RWPE2 (cell line): ENCODE data around the gene ARAP1.

ENCODE experiments used
- ATAC-seq: fragments of 200-7000 bp; cut with Tn5 transposase; 3 replicates; pipeline ENCODE4 v1.9.1; 2021; ENCODE audit warnings: low read depth
- DNase-seq: peaks from one replicate; pipeline ENCODE4 v3.0.0-alpha.2; 2020; ENCODE audit warnings: low spot score
- H3K27ac ChIP-seq: fragments of 450-650 bp; 2 replicates; pipeline ENCODE4 v1.5.1; 2017; ENCODE audit warnings: mild to moderate bottlenecking; ENCODE audit not compliant: poor library complexity, severe bottlenecking
- H3K27me3 ChIP-seq: fragments of 250-450 bp; sonication (Bioruptor Pico); 2 replicates; pipeline ENCODE4 v1.5.1; 2021; ENCODE audit warnings: mild to moderate bottlenecking, moderate library complexity; ENCODE audit not compliant: insufficient read depth, poor library complexity, severe bottlenecking
- H3K36me3 ChIP-seq: fragments of 250-450 bp; sonication (Bioruptor Pico); 2 replicates; pipeline ENCODE4 v1.5.1; 2020; ENCODE audit warnings: low read depth, mild to moderate bottlenecking, moderate library complexity
- H3K4me1 ChIP-seq: fragments of 250-450 bp; sonication (Bioruptor Pico); 2 replicates; pipeline ENCODE4 v1.5.1; 2021; ENCODE audit warnings: mild to moderate bottlenecking, moderate library complexity; ENCODE audit not compliant: insufficient read depth, poor library complexity, severe bottlenecking
- H3K4me3 ChIP-seq: fragments of 250-450 bp; sonication (Bioruptor Pico); 2 replicates; pipeline ENCODE4 v1.5.1; 2021; ENCODE audit warnings: mild to moderate bottlenecking, moderate library complexity; ENCODE audit not compliant: severe bottlenecking
- H3K9me3 ChIP-seq: fragments of 250-450 bp; sonication (Bioruptor Pico); 2 replicates; pipeline ENCODE4 v1.5.1; 2021; ENCODE audit warnings: mild to moderate bottlenecking, moderate library complexity; ENCODE audit not compliant: severe bottlenecking
- CTCF ChIP-seq: fragments of 450-650 bp; IDR thresholded peaks from one replicate; pipeline ENCODE4 v1.5.1; 2017; ENCODE audit warnings: mild to moderate bottlenecking, moderate library complexity; ENCODE audit not compliant: poor library complexity, severe bottlenecking

Gene ARAP1

GRCh38 chr11:72701466-72701865 is 50.7 kb downstream of the ARAP1 start:
- H3K4me3 ChIP-seq, result no peak overlapping the region
- no peak for ATAC-seq
- peaks cover 52% of the 10 kb centered on the region for H3K36me3 ChIP-seq
- no peaks in the 10 kb centered on the region for H3K27me3 ChIP-seq
- H3K9me3 ChIP-seq, result no peaks in the 10 kb centered on the region
- H3K27ac ChIP-seq, result no peak overlapping the region
- H3K4me1 ChIP-seq, result no peaks in the 10 kb centered on the region
- DNase-seq, result no peak
- no peak for TF ChIP-seq CTCF

GRCh38 chr11:72700146-72700545 is 52.1 kb downstream of the ARAP1 start:
- peak; percentile 44; the same call in 1 of the 3 replicates for ATAC-seq
- DNase-seq, result no peak
- Histone ChIP-seq H3K27ac (no peak overlapping the region), H3K4me3 (no peak overlapping the region), H3K9me3 (no peaks in the 10 kb centered on the region), H3K27me3 (no peaks in the 10 kb centered on the region), H3K4me1 (no peaks in the 10 kb centered on the region), H3K36me3 (peaks cover 57% of the 10 kb centered on the region)
- no peak for TF ChIP-seq CTCF

- H3K4me3 ChIP-seq, result no peak overlapping the region
- ATAC-seq, result no peak
- H3K27ac ChIP-seq, result no peak overlapping the region
Measured at GRCh38 chr11:72697814-72698213, 54.4 kb downstream of the ARAP1 start.

GRCh38 chr11:72696866-72697700 is 55.1 kb downstream of the ARAP1 start:
- no peak overlapping the region for H3K4me3 ChIP-seq
- no peak overlapping the region for H3K27ac ChIP-seq
- DNase-seq (no peak), ATAC-seq (no peak)
- no peaks in the 10 kb centered on the region for H3K4me1 ChIP-seq
- TF ChIP-seq CTCF, result no peak
- peaks cover 82% of the 10 kb centered on the region for H3K36me3 ChIP-seq
- no peaks in the 10 kb centered on the region for H3K9me3 ChIP-seq
- H3K27me3 ChIP-seq, result no peaks in the 10 kb centered on the region

More at GRCh38 chr11:72697814-72698213, 54.4 kb downstream of the ARAP1 start:
- H3K36me3 ChIP-seq, result peaks cover 75% of the 10 kb centered on the region
- H3K4me1 ChIP-seq, result no peaks in the 10 kb centered on the region
- no peak for DNase-seq
- TF ChIP-seq CTCF, result no peak
- no peaks in the 10 kb centered on the region for H3K27me3 ChIP-seq
- H3K9me3 ChIP-seq, result no peaks in the 10 kb centered on the region

GRCh38 chr11:72695354-72695753 is 56.9 kb downstream of the ARAP1 start:
- Histone ChIP-seq H3K4me1 (no peaks in the 10 kb centered on the region), H3K36me3 (peaks cover 75% of the 10 kb centered on the region), H3K27me3 (no peaks in the 10 kb centered on the region), H3K4me3 (no peak overlapping the region), H3K9me3 (no peaks in the 10 kb centered on the region), H3K27ac (no peak overlapping the region)
- TF ChIP-seq CTCF, result no peak
- DNase-seq (no peak), ATAC-seq (no peak)
